Omental fat pad (tissue), 4 donors: ENCODE results near the gene ARPC3. TPM values are rescaled to one million over a fixed set of nuclear protein-coding genes. Genes with fewer than 3 reads are reported as not detected.
"Not testable (repeated sequence)": the region's sequence is repeated elsewhere in the genome, so short reads cannot be mapped to it uniquely, and the experiment has no call there.

Experiments used
- ATAC-seq: fragments of 150-250 bp; one replicate; pipeline ENCODE4 v1.9.1; 2016; ENCODE audit warnings: mild to moderate bottlenecking, moderate library complexity; ENCODE audit not compliant: low FRiP score
- DNase-seq: peaks from one replicate; pipeline ENCODE4 v3.0.0-alpha.2; 2019; ENCODE audit warnings: low spot score
- total RNA-seq, 4 donors: library from RNA; depleted of rRNA; stranded (reverse); fragments of >200 nt; gene quantifications; one replicate each; pipeline ENCODE4 v1.1.0, GENCODE V29; 2016
- TF ChIP-seq, protein P1 (sequence below), 3 donors: fragments of 450-650 bp; IDR thresholded peaks; one replicate each; pipeline ENCODE4 v1.5.1; 2016 to 2017; ENCODE audit warnings: antibody characterized with exemption in 3 of 3, mild to moderate bottlenecking in 3 of 3, moderate library complexity in 2 of 3

Gene ARPC3
- total RNA-seq, 4 donors from 2014 or later, result 389 to 434 (median 424) TPM

DNA sequence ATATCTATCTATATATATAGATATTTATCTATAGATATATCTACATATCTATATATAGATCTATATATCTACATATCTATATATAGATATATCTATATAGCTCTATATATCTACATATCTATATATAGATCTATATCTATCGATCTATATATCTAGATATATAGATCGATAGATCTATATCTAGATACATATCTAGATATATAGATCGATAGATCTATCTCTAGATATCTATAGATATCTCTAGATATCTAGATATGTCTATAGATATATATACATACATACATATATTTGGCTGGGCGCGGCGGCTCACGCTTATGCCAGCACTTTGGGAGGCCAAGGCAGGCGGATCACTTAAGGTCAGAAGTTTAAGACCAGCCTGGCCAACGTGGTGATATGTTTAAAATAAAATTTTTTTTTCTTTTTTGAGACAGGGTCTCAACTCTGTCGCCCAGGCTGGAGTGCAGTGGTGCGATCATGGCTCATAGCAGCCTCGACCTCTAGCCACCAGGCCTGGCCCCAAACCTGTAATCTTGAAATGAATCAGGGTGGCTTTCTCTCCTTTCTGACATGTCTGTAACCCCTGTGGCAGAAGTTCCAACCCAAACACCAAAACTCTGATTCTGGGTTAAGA lies 18.1 kb downstream of the ARPC3 start:
- DNase-seq, result no peak
- TF ChIP-seq, protein P1, sequence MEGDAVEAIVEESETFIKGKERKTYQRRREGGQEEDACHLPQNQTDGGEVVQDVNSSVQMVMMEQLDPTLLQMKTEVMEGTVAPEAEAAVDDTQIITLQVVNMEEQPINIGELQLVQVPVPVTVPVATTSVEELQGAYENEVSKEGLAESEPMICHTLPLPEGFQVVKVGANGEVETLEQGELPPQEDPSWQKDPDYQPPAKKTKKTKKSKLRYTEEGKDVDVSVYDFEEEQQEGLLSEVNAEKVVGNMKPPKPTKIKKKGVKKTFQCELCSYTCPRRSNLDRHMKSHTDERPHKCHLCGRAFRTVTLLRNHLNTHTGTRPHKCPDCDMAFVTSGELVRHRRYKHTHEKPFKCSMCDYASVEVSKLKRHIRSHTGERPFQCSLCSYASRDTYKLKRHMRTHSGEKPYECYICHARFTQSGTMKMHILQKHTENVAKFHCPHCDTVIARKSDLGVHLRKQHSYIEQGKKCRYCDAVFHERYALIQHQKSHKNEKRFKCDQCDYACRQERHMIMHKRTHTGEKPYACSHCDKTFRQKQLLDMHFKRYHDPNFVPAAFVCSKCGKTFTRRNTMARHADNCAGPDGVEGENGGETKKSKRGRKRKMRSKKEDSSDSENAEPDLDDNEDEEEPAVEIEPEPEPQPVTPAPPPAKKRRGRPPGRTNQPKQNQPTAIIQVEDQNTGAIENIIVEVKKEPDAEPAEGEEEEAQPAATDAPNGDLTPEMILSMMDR (IDR thresholded peaks at IDR 0.05), result no peak
- ATAC-seq, result no peak

DNA sequence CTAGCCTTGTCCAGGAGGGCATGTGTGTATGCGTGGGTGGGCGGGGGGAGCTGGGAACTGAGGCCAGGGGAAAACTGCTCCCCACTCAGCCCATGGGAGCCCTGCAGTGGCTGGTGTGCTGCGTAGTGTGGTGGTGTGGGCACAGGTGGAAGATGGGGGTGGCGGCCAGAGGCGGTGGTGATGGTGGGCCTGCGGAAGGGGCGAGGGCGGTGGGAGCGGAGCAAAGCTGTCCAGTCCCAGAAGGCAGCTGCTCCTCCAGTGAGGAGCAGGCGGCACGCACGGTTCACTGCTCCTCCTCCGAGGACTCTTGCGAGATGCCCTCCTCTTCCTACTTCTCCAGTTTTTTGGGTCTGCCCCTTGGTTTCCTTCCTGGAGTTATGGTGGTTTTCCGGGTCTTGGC lies 20.5 kb downstream of the ARPC3 start:
- not testable (repeated sequence) for ATAC-seq, DNase-seq

DNA sequence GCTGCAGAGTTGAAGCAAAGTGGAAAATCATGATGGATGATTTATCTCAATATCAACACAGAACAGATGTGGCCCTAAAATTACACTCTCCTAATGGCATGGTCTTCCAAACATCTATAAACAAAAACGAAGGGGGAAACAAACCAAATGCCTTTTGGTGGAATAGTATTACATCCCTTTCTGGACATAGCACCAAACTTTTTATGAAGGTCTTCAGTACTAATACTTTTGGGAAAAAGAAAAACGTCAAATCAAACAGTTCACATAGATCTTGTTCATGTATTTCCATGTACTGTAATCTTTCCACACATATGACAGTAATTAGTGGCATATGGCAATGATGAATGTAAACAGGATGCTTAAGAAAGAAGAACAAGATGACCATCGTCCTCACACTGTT lies 23.7 kb downstream of the ARPC3 start:
- no peak for ATAC-seq
- TF ChIP-seq, protein P1 (IDR thresholded peaks at IDR 0.05), result no peak
- no peak for DNase-seq

DNA sequence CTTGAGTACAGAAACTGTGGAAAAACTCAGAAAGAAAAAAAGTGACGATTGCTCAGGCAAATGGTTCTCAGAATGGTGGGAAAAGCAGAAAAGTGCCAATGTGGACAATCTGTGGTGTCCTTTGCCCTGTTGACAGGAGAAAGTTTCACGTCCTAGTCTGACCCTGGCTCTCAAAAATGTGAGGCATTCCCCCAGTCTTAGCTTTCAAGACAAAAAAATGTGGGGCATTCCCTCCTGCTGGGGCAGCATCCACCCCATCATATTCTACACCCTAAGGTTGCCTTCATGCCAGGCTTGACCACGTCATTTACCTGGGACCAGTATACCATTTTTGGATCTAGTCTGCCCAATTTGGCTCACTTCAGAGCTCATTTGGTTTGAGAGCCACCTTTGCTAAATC lies 25.9 kb downstream of the ARPC3 start:
- TF ChIP-seq, protein P1 (IDR thresholded peaks at IDR 0.05), result no peak
- DNase-seq (no peak), ATAC-seq (no peak)

DNA sequence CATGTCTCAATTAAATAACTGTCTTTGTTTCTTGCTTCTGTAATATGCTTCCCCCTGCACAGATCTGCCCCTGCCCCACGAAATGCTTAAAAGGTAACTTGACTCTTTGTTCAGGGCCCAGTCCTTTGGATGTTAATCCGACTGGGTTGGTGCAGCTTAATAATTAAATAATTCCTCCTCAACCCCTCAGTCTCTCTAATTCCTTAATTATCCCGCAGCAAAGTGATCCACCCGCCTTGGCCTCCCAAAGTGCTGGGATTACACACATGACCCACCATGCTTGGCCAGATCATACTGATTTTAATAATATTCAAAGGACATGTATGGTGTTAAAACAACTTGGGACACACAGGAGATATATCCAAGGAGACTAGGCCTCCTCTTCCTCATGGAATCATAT lies 28.4 kb downstream of the ARPC3 start:
- DNase-seq (no peak), ATAC-seq (no peak)
- TF ChIP-seq, protein P1 (IDR thresholded peaks at IDR 0.05), result no peak

DNA sequence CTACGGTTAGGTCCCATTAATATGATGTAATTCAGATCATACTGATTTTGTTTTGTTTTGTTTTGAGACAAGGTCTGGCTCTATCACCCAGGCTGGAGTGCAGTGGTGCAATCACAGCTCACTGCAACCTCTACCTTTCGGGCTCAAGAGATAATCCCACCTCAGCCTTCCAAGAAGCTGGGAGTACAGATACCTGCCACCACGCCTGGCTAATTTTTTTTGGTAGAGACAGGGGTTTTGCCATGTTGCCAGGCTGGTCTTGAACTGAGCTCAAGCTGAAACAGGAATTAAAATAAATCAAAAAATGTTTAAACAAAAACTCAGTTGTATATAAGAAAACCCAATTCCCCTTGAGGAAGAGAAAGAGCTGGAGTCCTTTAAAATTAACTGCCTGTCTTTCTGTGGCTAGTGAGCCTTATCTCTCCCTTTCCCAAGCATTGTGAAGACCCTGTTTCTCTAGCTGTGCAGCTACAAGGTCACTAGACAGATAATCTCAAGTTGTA lies 28.9 kb downstream of the ARPC3 start:
- no peak for DNase-seq
- TF ChIP-seq, protein P1 (IDR thresholded peaks at IDR 0.05), result no peak
- no peak for ATAC-seq

DNA sequence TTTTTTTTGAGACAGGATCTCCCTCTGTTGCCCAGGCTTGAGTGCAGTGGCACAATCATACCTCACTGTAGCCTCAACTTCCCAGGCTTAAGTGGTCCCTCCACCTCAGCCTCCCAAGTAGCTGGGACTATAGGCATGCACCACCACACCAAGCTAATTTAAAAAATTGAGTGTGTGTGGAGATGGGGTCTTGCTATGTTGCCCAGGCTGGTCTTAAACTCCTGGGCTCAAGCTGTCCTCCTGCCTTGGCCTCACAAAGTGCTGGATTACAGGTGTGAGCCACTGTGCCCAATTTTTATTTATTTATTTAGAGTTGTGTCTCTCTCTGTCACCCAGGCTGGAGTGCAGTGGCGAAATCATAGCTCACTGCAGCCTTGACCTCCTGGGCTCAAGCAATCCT lies 29.5 kb downstream of the ARPC3 start:
- not testable (repeated sequence) for ATAC-seq, DNase-seq

DNA sequence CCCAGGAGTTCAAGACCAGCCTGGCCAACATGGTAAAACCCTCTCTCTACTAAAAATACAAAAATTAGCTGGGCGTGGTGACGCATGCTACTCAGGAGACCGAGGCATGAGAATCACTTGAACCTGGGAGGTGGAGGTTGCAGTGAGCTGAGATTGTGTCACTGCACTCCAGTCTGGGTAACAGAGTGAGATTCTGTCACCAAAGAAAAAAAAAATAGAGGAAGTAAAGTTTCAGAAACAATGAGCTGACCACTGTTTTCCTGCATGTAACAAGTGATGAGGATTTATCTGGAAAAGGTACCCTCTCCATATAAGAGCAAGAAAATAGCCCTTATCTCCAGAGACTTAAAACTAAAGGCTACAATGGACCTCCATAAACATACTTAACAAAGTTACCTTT lies 33.0 kb downstream of the ARPC3 start:
- not testable (repeated sequence) for ATAC-seq

DNA sequence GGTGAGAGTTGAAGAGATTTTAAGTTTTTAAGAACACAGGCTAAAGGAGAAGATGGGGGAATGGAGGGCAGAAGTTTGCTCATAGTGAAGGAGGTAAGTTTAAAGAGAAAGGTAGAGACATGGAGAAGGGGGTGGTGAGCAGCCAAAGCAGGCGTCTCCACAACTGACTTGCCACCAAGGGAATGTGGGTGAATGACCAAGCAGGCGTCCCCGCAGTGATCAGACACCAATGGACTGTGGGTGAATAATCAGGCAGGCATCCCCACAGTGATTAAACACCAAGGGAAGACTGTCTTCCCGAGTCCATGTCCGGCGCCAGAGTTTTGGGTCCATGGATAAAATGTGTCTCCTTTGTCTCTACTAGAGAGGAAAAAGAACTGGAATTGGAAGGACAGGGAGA lies 40.1 kb downstream of the ARPC3 start:
- not testable (repeated sequence) for DNase-seq, ATAC-seq

More for the DNA sequence above, 33.0 kb downstream of the ARPC3 start:
- not testable (repeated sequence) for DNase-seq

DNA sequence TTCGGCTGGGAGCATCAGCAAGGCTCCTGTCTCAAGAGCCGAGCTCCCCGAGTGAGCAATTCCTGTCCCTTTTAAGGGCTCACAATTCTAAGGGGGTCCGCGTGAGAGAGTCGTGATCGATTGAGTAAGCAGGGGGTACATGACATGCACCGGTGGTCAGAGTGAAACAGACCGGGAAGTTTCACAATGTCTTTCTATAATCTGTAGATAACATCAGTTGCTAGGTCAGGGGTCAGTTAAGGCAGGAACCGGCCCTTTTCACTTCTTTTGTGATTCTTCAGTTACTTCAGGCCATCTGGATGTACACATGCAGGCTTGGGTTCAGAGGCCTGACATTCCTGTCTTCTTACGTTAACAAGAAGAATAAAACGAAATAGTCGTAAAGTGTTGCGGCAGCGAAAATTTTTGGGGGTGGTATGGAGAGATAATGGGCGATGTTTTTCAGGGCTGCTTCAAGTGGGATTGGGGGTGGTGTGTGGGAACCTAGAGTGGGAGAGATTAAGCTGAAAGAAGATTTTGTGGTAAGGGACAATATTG lies 44.9 kb downstream of the ARPC3 start:
- not testable (repeated sequence) for ATAC-seq, DNase-seq
